IMR-90 (cell line): ENCODE measurements around the gene SERPINA5. TPM values are rescaled to one million over a fixed set of nuclear protein-coding genes. Genes with fewer than 3 reads are reported as not detected.

Experiments
- ATAC-seq: fragments of 200-7000 bp; cut with Tn5 transposase; 2 replicates; pipeline ENCODE4 v1.9.1; 2020; ENCODE audit warnings: low read depth, mild to moderate bottlenecking, moderate library complexity
- BruUV-seq: library from RNA; stranded (reverse); fragments of 400-500 nt; replicated peaks from 2 replicates; lab custom pipeline; 2021; lab: Mats Ljungman, UMichigan
- CTCF ChIA-PET: fragments of 300-600 bp; formaldehyde crosslinking; extraction: SDS; loops from one replicate; lab custom pipeline; 2021; ENCODE audit warnings: antibody characterized with exemption; lab: Yijun Ruan, JAX
- POLR2A ChIA-PET: fragments of 300-600 bp; sonication (Branson Sonifier 250); formaldehyde crosslinking; loops from one replicate; lab custom pipeline; 2022; ENCODE audit warnings: antibody characterized with exemption; ENCODE audit not compliant: unreplicated experiment; lab: Charles Lee
- DNase-seq: peaks from one replicate; pipeline ENCODE4 v3.0.0; 2013
- H2AFZ ChIP-seq: replicated peaks from 2 replicates; pipeline ENCODE3; 2013; ENCODE audit warnings: low read length, mild to moderate bottlenecking; ENCODE audit not compliant: poor library complexity
- H2AK5ac ChIP-seq: 2 replicates; pipeline ENCODE4 v1.6.1; 2013; ENCODE audit warnings: low read depth, low read length, inconsistent platforms
- H2AK9ac ChIP-seq: replicated peaks from 2 replicates; pipeline ENCODE3; 2013; ENCODE audit warnings: mild to moderate bottlenecking, low read depth, low read length, moderate library complexity; ENCODE audit not compliant: poor library complexity
- H2BK120ac ChIP-seq: 2 replicates; pipeline ENCODE4 v1.6.1; 2013; ENCODE audit warnings: low read depth, low read length, inconsistent platforms
- H2BK15ac ChIP-seq: 3 replicates; pipeline ENCODE4 v1.6.1; 2013; ENCODE audit warnings: low read depth, low read length, inconsistent platforms
- H2BK20ac ChIP-seq: 2 replicates; pipeline ENCODE4 v1.6.1; 2013; ENCODE audit warnings: low read depth, mild to moderate bottlenecking, inconsistent platforms, low read length, moderate library complexity
- H2BK5ac ChIP-seq: 2 replicates; pipeline ENCODE4 v1.6.1; 2013; ENCODE audit warnings: mild to moderate bottlenecking, low read depth, low read length, inconsistent platforms; ENCODE audit not compliant: poor library complexity, severe bottlenecking
- H3K14ac ChIP-seq: replicated peaks from 2 replicates; pipeline ENCODE4 v1.6.1; 2013; ENCODE audit warnings: low read depth, low read length, inconsistent platforms
- H3K18ac ChIP-seq: 2 replicates; pipeline ENCODE4 v1.6.1; 2013; ENCODE audit warnings: low read depth, low read length, control low read depth
- H3K23ac ChIP-seq: 2 replicates; pipeline ENCODE4 v1.6.1; 2013; ENCODE audit warnings: low read depth, low read length, inconsistent platforms
- H3K27ac ChIP-seq: 2 replicates; pipeline ENCODE4 v1.5.1; 2013; ENCODE audit warnings: mild to moderate bottlenecking, control low read depth, low read length; ENCODE audit not compliant: insufficient read depth
- H3K27me3 ChIP-seq: 2 replicates; pipeline ENCODE4 v1.6.1; 2013; ENCODE audit warnings: low read length; ENCODE audit not compliant: control insufficient read depth, insufficient read depth
- H3K36me3 ChIP-seq: 2 replicates; pipeline ENCODE4 v1.6.1; 2013; ENCODE audit warnings: low read length, mixed read lengths; ENCODE audit not compliant: control insufficient read depth, insufficient read depth
- H3K4ac ChIP-seq: 2 replicates; pipeline ENCODE4 v1.6.1; 2013; ENCODE audit warnings: low read depth, low read length, inconsistent platforms
- H3K4me1 ChIP-seq: 2 replicates; pipeline ENCODE4 v1.6.1; 2013; ENCODE audit warnings: low read length, mixed read lengths; ENCODE audit not compliant: control insufficient read depth, insufficient read depth
- H3K4me2 ChIP-seq: 2 replicates; pipeline ENCODE4 v1.6.1; 2013; ENCODE audit warnings: low read depth, mild to moderate bottlenecking, control low read depth, low read length, moderate library complexity
- H3K4me3 ChIP-seq: 2 replicates; pipeline ENCODE4 v1.5.1; 2013; ENCODE audit warnings: low read depth, mild to moderate bottlenecking, control low read depth, low read length, moderate library complexity; ENCODE audit not compliant: insufficient read depth
- H3K56ac ChIP-seq: 2 replicates; pipeline ENCODE4 v1.6.1; 2013; ENCODE audit warnings: low read length, inconsistent platforms; ENCODE audit not compliant: insufficient read depth; ENCODE audit errors: extremely low read depth
- H3K79me1 ChIP-seq, 2 experiments: 2 replicates each; pipeline ENCODE4 v1.6.1; 2013; ENCODE audit warnings: low read length in 2 of 2, inconsistent platforms in 1 of 2, low read depth in 1 of 2
- H3K9ac ChIP-seq: 2 replicates; pipeline ENCODE4 v1.6.1; 2013; ENCODE audit warnings: low read depth, low read length, control low read depth
- H3K9me1 ChIP-seq: 2 replicates; pipeline ENCODE4 v1.6.1; 2013; ENCODE audit warnings: low read length, inconsistent platforms; ENCODE audit not compliant: insufficient read depth
- H3K9me3 ChIP-seq: 2 replicates; pipeline ENCODE4 v1.6.1; 2013; ENCODE audit warnings: low read length; ENCODE audit not compliant: control insufficient read depth, insufficient read depth
- H4K20me1 ChIP-seq: 2 replicates; pipeline ENCODE4 v1.6.1; 2013; ENCODE audit warnings: low read length, inconsistent platforms; ENCODE audit not compliant: insufficient read depth
- H4K5ac ChIP-seq: 2 replicates; pipeline ENCODE4 v1.6.1; 2013; ENCODE audit warnings: mild to moderate bottlenecking, low read depth, low read length, control low read depth
- H4K8ac ChIP-seq, 2 experiments: 2 replicates each; pipeline ENCODE4 v1.6.1; 2013; ENCODE audit warnings: low read depth in 2 of 2, low read length in 2 of 2, control low read depth in 1 of 2, inconsistent platforms in 1 of 2
- H4K91ac ChIP-seq: 2 replicates; pipeline ENCODE4 v1.6.1; 2013; ENCODE audit warnings: low read depth, low read length, inconsistent platforms; ENCODE audit not compliant: insufficient read depth
- CHD1 ChIP-seq: IDR thresholded peaks from 2 replicates; pipeline ENCODE4 v1.6.1; 2012; ENCODE audit warnings: low read depth, low read length, improper control_type of control experiment
- FOS ChIP-seq: fragments of 150-350 bp; IDR thresholded peaks from 2 replicates; pipeline ENCODE4 v1.6.1; 2016; ENCODE audit warnings: low read depth, low read length
- MXI1 ChIP-seq: IDR thresholded peaks from 2 replicates; pipeline ENCODE4 v1.6.1; 2012; ENCODE audit warnings: low read depth, mild to moderate bottlenecking, low read length, moderate library complexity, borderline replicate concordance
- POLR2A ChIP-seq: IDR thresholded peaks from 2 replicates; pipeline ENCODE4 v1.6.1; 2012; ENCODE audit warnings: mild to moderate bottlenecking, low read depth, low read length
- RAD21 ChIP-seq: IDR thresholded peaks from 2 replicates; pipeline ENCODE4 v1.6.1; 2012; ENCODE audit warnings: low read length, improper control_type of control experiment
- RCOR1 ChIP-seq: IDR thresholded peaks from 2 replicates; pipeline ENCODE4 v1.6.1; 2012; ENCODE audit warnings: mild to moderate bottlenecking, low read length, improper control_type of control experiment; ENCODE audit not compliant: insufficient replicate concordance
- SMC3 ChIP-seq: fragments of 150-350 bp; IDR thresholded peaks from 2 replicates; pipeline ENCODE4 v1.6.1; 2016; ENCODE audit warnings: low read depth, mild to moderate bottlenecking, antibody characterized with exemption, low read length, moderate library complexity
- WGBS, 2 experiments: methylation state at CpG; one replicate each; pipeline versions ENCODE4 v1.1.5 to v1.1.7; 2013; ENCODE audit warnings: missing lambda C conversion rate in 2 of 2; ENCODE audit not compliant: insufficient read length in 1 of 2; ENCODE audit errors: extremely low coverage in 2 of 2; 5-methylcytosine and 5-hydroxymethylcytosine counted together
- dilution Hi-C: fragments of 300-500 bp; cut with HindIII; formaldehyde crosslinking; loops from one replicate; pipeline ENCODE4 v1.14.3; 2018; ENCODE audit warnings: low sequenced_read_pairs; ENCODE audit not compliant: unreplicated experiment
- in situ Hi-C: fragments of 300-500 bp; cut with MboI; formaldehyde crosslinking; loops from 3 replicates; pipeline ENCODE4 v1.14.3; 2019; ENCODE audit warnings: low sequenced_read_pairs, inconsistent platforms, mixed read lengths
- intact Hi-C: fragments of 100-400 bp; cut with micrococcal nuclease; formaldehyde crosslinking; loops from 2 replicates; pipeline ENCODE4 v1.10.0; 2022
- polyA plus RNA-seq, 3 experiments: library from polyadenylated mRNA; depleted of rRNA; stranded (reverse); fragments of >200 nt; gene quantifications; 2 replicates each; pipeline ENCODE4 v1.2.3, GENCODE V29; 2012; ENCODE audit warnings: low replicate concordance in 1 of 3
- total RNA-seq: library from RNA; depleted of rRNA; stranded (reverse); fragments of >200 nt; gene quantifications from 2 replicates; pipeline ENCODE4 v1.2.3, GENCODE V29; 2012
- TF ChIP-seq, protein P1 (sequence below): conservative IDR thresholded peaks from 2 replicates; pipeline ENCODE4 v1.5.1; 2012; ENCODE audit warnings: mild to moderate bottlenecking, low read depth, low read length, improper control_type of control experiment

The SERPINA5 gene
- total and polyA plus RNA-seq, 2 of the 4 experiments (the other 2 are of a cell fraction), result not detected

DNA sequence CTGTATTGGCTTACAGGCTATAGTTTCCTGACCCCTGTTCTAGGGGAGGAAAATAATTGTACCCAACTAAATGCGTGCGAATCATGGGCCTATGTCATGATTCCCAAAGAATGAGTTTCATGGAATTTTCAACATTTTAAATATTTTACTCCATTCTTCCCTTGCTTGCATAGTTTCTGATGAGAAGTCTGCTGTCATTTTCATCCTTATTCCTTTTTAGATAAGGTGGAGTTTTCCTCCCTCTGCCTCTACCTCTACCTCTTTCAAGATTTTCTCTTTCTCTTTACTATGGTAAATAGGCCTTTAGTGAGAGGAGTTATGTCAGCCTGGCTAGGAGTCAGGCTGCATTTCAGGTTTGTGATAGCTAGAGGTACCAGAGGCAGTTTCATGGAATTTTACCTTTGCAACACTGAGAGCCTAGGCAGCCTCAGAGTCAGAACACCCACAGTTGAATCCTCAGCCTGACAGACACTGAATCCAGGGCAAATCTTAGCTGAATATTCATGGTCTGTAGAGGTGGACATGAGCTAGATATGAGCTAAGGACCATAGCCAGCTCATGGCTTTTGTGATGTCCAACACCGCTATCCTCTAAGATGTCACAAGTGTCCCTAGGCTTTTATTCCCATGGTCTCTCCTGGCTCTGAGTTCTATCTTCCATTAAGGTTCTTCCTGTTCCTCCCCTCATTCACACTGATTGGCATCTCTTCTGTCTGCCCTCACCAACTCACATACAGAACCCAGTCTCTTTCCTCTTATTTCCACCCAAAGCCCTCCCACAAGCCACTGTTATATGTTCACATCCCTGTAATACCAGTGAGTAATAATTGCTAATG lies 37.0 kb downstream of the SERPINA5 start (continued):
- no peak for TF ChIP-seq SMC3

DNA sequence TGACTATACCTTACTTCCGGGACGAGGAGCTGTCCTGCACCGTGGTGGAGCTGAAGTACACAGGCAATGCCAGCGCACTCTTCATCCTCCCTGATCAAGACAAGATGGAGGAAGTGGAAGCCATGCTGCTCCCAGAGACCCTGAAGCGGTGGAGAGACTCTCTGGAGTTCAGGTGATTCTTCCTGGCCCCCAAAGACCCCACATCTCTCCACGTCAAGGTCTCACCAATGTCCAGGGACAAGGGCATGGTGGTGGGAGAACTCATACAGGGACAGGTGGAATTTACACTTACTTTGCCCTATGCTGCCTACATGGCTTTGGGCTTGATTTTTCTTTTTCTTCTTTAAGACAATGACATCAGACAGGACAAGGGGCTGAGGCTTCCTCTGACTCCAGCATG lies 38.1 kb downstream of the SERPINA5 start:
- H3K18ac ChIP-seq, result no peak overlapping the region
- no peak overlapping the region for H2BK15ac ChIP-seq
- H3K36me3 ChIP-seq, result no peaks in the 10 kb centered on the region
- TF ChIP-seq MXI1 (no peak), POLR2A (no peak), RCOR1 (no peak), CHD1 (no peak), RAD21 (no peak), FOS (no peak)
- TF ChIP-seq, protein P1, sequence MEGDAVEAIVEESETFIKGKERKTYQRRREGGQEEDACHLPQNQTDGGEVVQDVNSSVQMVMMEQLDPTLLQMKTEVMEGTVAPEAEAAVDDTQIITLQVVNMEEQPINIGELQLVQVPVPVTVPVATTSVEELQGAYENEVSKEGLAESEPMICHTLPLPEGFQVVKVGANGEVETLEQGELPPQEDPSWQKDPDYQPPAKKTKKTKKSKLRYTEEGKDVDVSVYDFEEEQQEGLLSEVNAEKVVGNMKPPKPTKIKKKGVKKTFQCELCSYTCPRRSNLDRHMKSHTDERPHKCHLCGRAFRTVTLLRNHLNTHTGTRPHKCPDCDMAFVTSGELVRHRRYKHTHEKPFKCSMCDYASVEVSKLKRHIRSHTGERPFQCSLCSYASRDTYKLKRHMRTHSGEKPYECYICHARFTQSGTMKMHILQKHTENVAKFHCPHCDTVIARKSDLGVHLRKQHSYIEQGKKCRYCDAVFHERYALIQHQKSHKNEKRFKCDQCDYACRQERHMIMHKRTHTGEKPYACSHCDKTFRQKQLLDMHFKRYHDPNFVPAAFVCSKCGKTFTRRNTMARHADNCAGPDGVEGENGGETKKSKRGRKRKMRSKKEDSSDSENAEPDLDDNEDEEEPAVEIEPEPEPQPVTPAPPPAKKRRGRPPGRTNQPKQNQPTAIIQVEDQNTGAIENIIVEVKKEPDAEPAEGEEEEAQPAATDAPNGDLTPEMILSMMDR, result no peak
- no peak for DNase-seq
- H3K4me1 ChIP-seq, result no peaks in the 10 kb centered on the region
- no peaks in the 10 kb centered on the region for H3K79me1 ChIP-seq
- no peak overlapping the region for H3K4me3 ChIP-seq
- no peak overlapping the region for H3K9ac ChIP-seq
- no peak overlapping the region for H2BK20ac ChIP-seq
- H3K27ac ChIP-seq, result no peak overlapping the region
- dilution Hi-C loops (no loop called here), in situ Hi-C loops (no loop called here), intact Hi-C loops (no loop called here)
- ATAC-seq, result no peak
- H3K9me1 ChIP-seq, result no peaks in the 10 kb centered on the region
- no peak overlapping the region for H3K4me2 ChIP-seq
- no peaks in the 10 kb centered on the region for H4K20me1 ChIP-seq
- no peak overlapping the region for H4K91ac ChIP-seq
- peaks cover 27% of the 10 kb centered on the region for H3K9me3 ChIP-seq
- H3K56ac ChIP-seq, result no peak overlapping the region
- no peak overlapping the region for H2BK5ac ChIP-seq
- H3K23ac ChIP-seq, result no peak overlapping the region
- H3K27me3 ChIP-seq, result peaks cover 8% of the 10 kb centered on the region
- H4K8ac ChIP-seq, result no peak overlapping the region
- no peak overlapping the region for H4K5ac ChIP-seq
- no peak overlapping the region for H2AK5ac ChIP-seq
- no peak overlapping the region for H2AK9ac ChIP-seq
- POLR2A ChIA-PET, result no interaction called here
- H2AFZ ChIP-seq, result no peak overlapping the region
- CTCF ChIA-PET, result no interaction called here
- H3K4ac ChIP-seq, result no peak overlapping the region
- no CpG with 5 or more reads among the region's 6 CpGs for WGBS, 2 experiments
- no TSS peak for BruUV-seq
- no peak overlapping the region for H3K14ac ChIP-seq
- no peak overlapping the region for H2BK120ac ChIP-seq
